Endothelial cell (in vitro differentiated cells): ENCODE measurements around the gene TBC1D22A. TPM values are rescaled to one million over a fixed set of nuclear protein-coding genes. Genes with fewer than 3 reads are reported as not detected.

Experiments
- DNase-seq: peaks from one replicate; pipeline ENCODE4 v3.0.0; 2021; ENCODE audit warnings: low spot score
- H3K27ac Mint-ChIP-seq: one replicate; pipeline ENCODE4 v1.8.0; 2021; ENCODE audit warnings: mixed read lengths, inconsistent platforms; ENCODE audit not compliant: unreplicated experiment
- H3K27me3 Mint-ChIP-seq: one replicate; pipeline ENCODE4 v1.8.0; 2021; ENCODE audit warnings: mild to moderate bottlenecking, moderate library complexity, mixed read lengths, inconsistent platforms; ENCODE audit not compliant: unreplicated experiment
- H3K36me3 Mint-ChIP-seq: one replicate; pipeline ENCODE4 v1.8.0; 2021; ENCODE audit warnings: mild to moderate bottlenecking, low read depth, mixed read lengths, inconsistent platforms; ENCODE audit not compliant: unreplicated experiment
- H3K4me1 Mint-ChIP-seq: one replicate; pipeline ENCODE4 v1.8.0; 2021; ENCODE audit warnings: mild to moderate bottlenecking, mixed read lengths, inconsistent platforms; ENCODE audit not compliant: unreplicated experiment
- H3K4me3 Mint-ChIP-seq: one replicate; pipeline ENCODE4 v1.8.0; 2021; ENCODE audit warnings: mild to moderate bottlenecking, mixed read lengths, inconsistent platforms; ENCODE audit not compliant: unreplicated experiment
- H3K9me3 Mint-ChIP-seq: one replicate; pipeline ENCODE4 v1.8.0; 2021; ENCODE audit warnings: mixed read lengths, inconsistent platforms; ENCODE audit not compliant: unreplicated experiment
- CTCF ChIP-seq: fragments of 200-600 bp; sonication (generic); IDR thresholded peaks from one replicate; pipeline ENCODE4 v1.5.0; 2021; ENCODE audit warnings: antibody characterized with exemption; ENCODE audit not compliant: unreplicated experiment
- total RNA-seq: library from RNA; stranded (reverse); fragmentation: NEBNext Ultra II Directional; extraction: Animal tissue kit (Norgen Biotek cat#: 25700); gene quantifications from one replicate; pipeline ENCODE4 v1.2.1, GENCODE V29; 2021; ENCODE audit not compliant: unreplicated experiment

Gene TBC1D22A
- total RNA-seq, 1 donor from 2014 or later = 25.3 TPM

- no peak for DNase-seq
- peaks cover 31% of the 10 kb centered on the region for H3K36me3 Mint-ChIP-seq
Measured at GRCh38 chr22:47059701-47060161, 297.3 kb downstream of the TBC1D22A start.

GRCh38 chr22:47060718-47061117, 298.3 kb downstream of the TBC1D22A start:
- Mint-ChIP-seq H3K4me1 (no peaks in the 10 kb centered on the region), H3K4me3 (no peak overlapping the region), H3K9me3 (no peaks in the 10 kb centered on the region), H3K27me3 (peaks cover 4% of the 10 kb centered on the region), H3K36me3 (peaks cover 29% of the 10 kb centered on the region), H3K27ac (no peak overlapping the region)
- no peak for TF ChIP-seq CTCF
- no peak for DNase-seq

More at GRCh38 chr22:47059701-47060161, 297.3 kb downstream of the TBC1D22A start:
- no peak overlapping the region for H3K4me3 Mint-ChIP-seq
- no peak overlapping the region for H3K27ac Mint-ChIP-seq
- no peaks in the 10 kb centered on the region for H3K9me3 Mint-ChIP-seq
- H3K4me1 Mint-ChIP-seq = no peaks in the 10 kb centered on the region
- H3K27me3 Mint-ChIP-seq = peaks cover 4% of the 10 kb centered on the region
- TF ChIP-seq CTCF = no peak

GRCh38 chr22:47061226-47061625, 298.8 kb downstream of the TBC1D22A start:
- Mint-ChIP-seq H3K9me3 (no peaks in the 10 kb centered on the region), H3K36me3 (peaks cover 30% of the 10 kb centered on the region), H3K27ac (no peak overlapping the region), H3K4me3 (no peak overlapping the region), H3K27me3 (peaks cover 4% of the 10 kb centered on the region), H3K4me1 (no peaks in the 10 kb centered on the region)
- DNase-seq = no peak
- TF ChIP-seq CTCF = no peak

- Mint-ChIP-seq H3K36me3 (peaks cover 30% of the 10 kb centered on the region), H3K4me1 (no peaks in the 10 kb centered on the region), H3K9me3 (no peaks in the 10 kb centered on the region), H3K27ac (no peak overlapping the region), H3K4me3 (no peak overlapping the region), H3K27me3 (peaks cover 4% of the 10 kb centered on the region)
- no peak for TF ChIP-seq CTCF
- DNase-seq = no peak
Measured at GRCh38 chr22:47062126-47062525, 299.7 kb downstream of the TBC1D22A start.

- Mint-ChIP-seq H3K9me3 (no peaks in the 10 kb centered on the region), H3K27ac (no peak overlapping the region), H3K27me3 (peaks cover 4% of the 10 kb centered on the region), H3K4me1 (no peaks in the 10 kb centered on the region), H3K4me3 (no peak overlapping the region), H3K36me3 (peaks cover 26% of the 10 kb centered on the region)
- no peak for TF ChIP-seq CTCF
- no peak for DNase-seq
Measured at GRCh38 chr22:47063071-47063509, 300.6 kb downstream of the TBC1D22A start.
